H1 (cell line): ENCODE data around the gene DCLK1. TPM values are rescaled to one million over a fixed set of nuclear protein-coding genes. Genes with fewer than 3 reads are reported as not detected.
A peak's percentile ranks its signal among the peaks of the same experiment; 100 is the strongest.

Experiments used
- CTCF ChIA-PET: fragments of 300-600 bp; sonication (Branson Sonifier 250); formaldehyde crosslinking; loops from one replicate; lab custom pipeline; 2021; ENCODE audit not compliant: partially characterized antibody; lab: Charles Lee
- POLR2A ChIA-PET: fragments of 300-600 bp; sonication (Branson Sonifier 250); formaldehyde crosslinking; loops from one replicate; lab custom pipeline; 2021; ENCODE audit warnings: inconsistent platforms; ENCODE audit not compliant: partially characterized antibody; lab: Charles Lee
- DNase-seq, 2 experiments: peaks; one replicate each; pipeline versions ENCODE4 v3.0.0 to v3.0.0-alpha.2; 2010 to 2022; ENCODE audit warnings: low spot score in 2 of 2, low read depth in 1 of 2, mixed read lengths in 1 of 2
- FAIRE-seq: peaks from 2 replicates; lab custom pipeline; 2011; peaks lifted over from hg19 to GRCh38; lab: Jason Lieb, UNC
- H2AFZ ChIP-seq: 2 replicates; pipeline ENCODE4 v1.8.1; 2012; ENCODE audit warnings: low read length, inconsistent platforms
- H2AK5ac ChIP-seq: 2 replicates; pipeline ENCODE4 v1.6.1; 2013; ENCODE audit warnings: low read depth, low read length
- H2BK120ac ChIP-seq: replicated peaks from 2 replicates; pipeline ENCODE3; 2013; ENCODE audit warnings: low read depth, low read length, inconsistent platforms
- H2BK12ac ChIP-seq: 2 replicates; pipeline ENCODE4 v1.6.1; 2013; ENCODE audit warnings: low read depth, low read length
- H2BK15ac ChIP-seq: 2 replicates; pipeline ENCODE4 v1.6.1; 2013; ENCODE audit warnings: low read length
- H2BK20ac ChIP-seq: 2 replicates; pipeline ENCODE4 v1.6.1; 2013; ENCODE audit warnings: low read length
- H2BK5ac ChIP-seq: 2 replicates; pipeline ENCODE4 v1.6.1; 2013; ENCODE audit warnings: low read depth, low read length
- H3K14ac ChIP-seq: 2 replicates; pipeline ENCODE4 v1.6.1; 2013; ENCODE audit warnings: inconsistent platforms; ENCODE audit not compliant: insufficient read length
- H3K18ac ChIP-seq: 2 replicates; pipeline ENCODE4 v1.6.1; 2013; ENCODE audit warnings: low read length; ENCODE audit errors: extremely low read depth
- H3K23ac ChIP-seq: 2 replicates; pipeline ENCODE4 v1.6.1; 2013; ENCODE audit warnings: inconsistent platforms; ENCODE audit not compliant: insufficient read length
- H3K23me2 ChIP-seq: 2 replicates; pipeline ENCODE4 v1.6.1; 2013; ENCODE audit warnings: low read depth, low read length
- H3K27ac ChIP-seq: 2 replicates; pipeline ENCODE4 v1.6.1; 2011; ENCODE audit warnings: low read depth, low read length, inconsistent platforms
- H3K27me3 ChIP-seq, 4 experiments: replicated peaks in 1 of 4; 1 replicate in 1 of 4; 2 replicates in 3 of 4; pipeline versions ENCODE4 v1.6.1 to v1.8.1; 2011 to 2013; ENCODE audit warnings: low read length in 3 of 4, mild to moderate bottlenecking in 3 of 4, inconsistent platforms in 2 of 4, mixed read lengths in 2 of 4, moderate library complexity in 1 of 4; ENCODE audit not compliant: control insufficient read depth in 3 of 4, insufficient read depth in 3 of 4; ENCODE audit errors: extremely low read depth in 1 of 4
- H3K36me3 ChIP-seq, 4 experiments: 2 replicates each; pipeline versions ENCODE4 v1.6.1 to v1.8.1; 2011 to 2013; ENCODE audit warnings: mild to moderate bottlenecking in 4 of 4, low read length in 3 of 4, moderate library complexity in 2 of 4, control low read depth in 1 of 4, inconsistent platforms in 1 of 4; ENCODE audit not compliant: insufficient read depth in 4 of 4, control insufficient read depth in 2 of 4
- H3K4ac ChIP-seq: replicated peaks from 2 replicates; pipeline ENCODE3; 2013; ENCODE audit warnings: low read length, low read depth, mixed read lengths, inconsistent platforms; ENCODE audit not compliant: insufficient read length
- H3K4me1 ChIP-seq, 4 experiments: replicated peaks in 1 of 4; 1 replicate in 1 of 4; 2 replicates in 3 of 4; pipeline versions ENCODE4 v1.6.1 to v1.8.1; 2011 to 2013; ENCODE audit warnings: low read length in 3 of 4, inconsistent platforms in 2 of 4, mixed read lengths in 1 of 4; ENCODE audit not compliant: insufficient read depth in 4 of 4, control insufficient read depth in 3 of 4
- H3K4me2 ChIP-seq, 2 experiments: 2 replicates each; pipeline versions ENCODE4 v1.6.1 to v1.8.1; 2011 to 2013; ENCODE audit warnings: low read depth in 2 of 2, low read length in 2 of 2, control low read depth in 1 of 2, inconsistent platforms in 1 of 2, mild to moderate bottlenecking in 1 of 2; ENCODE audit not compliant: insufficient read depth in 1 of 2
- H3K4me3 ChIP-seq, 4 experiments: fragments of 200-600, 300-600 bp in 1 of 4; sonication (generic), shearing (Covaris generic), sonication (Bioruptor Twin) in 1 of 4; 2 replicates each; pipeline versions ENCODE4 v1.5.1 to v1.8.1; 2011 to 2016; ENCODE audit warnings: low read length in 4 of 4, low read depth in 3 of 4, control low read depth in 2 of 4, inconsistent platforms in 2 of 4, mild to moderate bottlenecking in 2 of 4, mixed read lengths in 1 of 4, moderate library complexity in 1 of 4; ENCODE audit not compliant: insufficient read depth in 2 of 4; ENCODE audit errors: extremely low read depth in 1 of 4
- H3K56ac ChIP-seq: replicated peaks from 2 replicates; pipeline ENCODE3; 2013; ENCODE audit warnings: low read depth, mild to moderate bottlenecking, mixed read lengths, low read length, inconsistent platforms; ENCODE audit not compliant: insufficient read length
- H3K79me1 ChIP-seq: 2 replicates; pipeline ENCODE4 v1.6.1; 2013; ENCODE audit warnings: low read depth, low read length, control low read depth
- H3K79me2 ChIP-seq, 2 experiments: 2 replicates each; pipeline versions ENCODE4 v1.6.1 to v1.8.1; 2012 to 2013; ENCODE audit warnings: low read length in 2 of 2, mild to moderate bottlenecking in 2 of 2, inconsistent platforms in 1 of 2; ENCODE audit not compliant: insufficient read depth in 2 of 2, control insufficient read depth in 1 of 2
- H3K9ac ChIP-seq, 4 experiments: replicated peaks in 1 of 4; 1 replicate in 1 of 4; 2 replicates in 3 of 4; pipeline versions ENCODE4 v1.6.1 to v1.8.1; 2011 to 2013; ENCODE audit warnings: low read depth in 3 of 4, low read length in 3 of 4, control low read depth in 2 of 4, mild to moderate bottlenecking in 2 of 4, moderate library complexity in 2 of 4, inconsistent platforms in 1 of 4; ENCODE audit errors: extremely low read depth in 1 of 4
- H3K9me3 ChIP-seq, 2 experiments: 2 replicates each; pipeline versions ENCODE4 v1.6.1 to v1.8.1; 2012 to 2013; ENCODE audit warnings: mild to moderate bottlenecking in 2 of 2, moderate library complexity in 2 of 2, control low read depth in 1 of 2, inconsistent platforms in 1 of 2, low read depth in 1 of 2, low read length in 1 of 2, mixed read lengths in 1 of 2; ENCODE audit not compliant: insufficient read depth in 2 of 2
- H4K20me1 ChIP-seq, 2 experiments: replicated peaks in 1 of 2; 2 replicates each; pipeline versions ENCODE3 to v1.8.1; 2011 to 2013; ENCODE audit warnings: inconsistent platforms in 2 of 2, low read length in 2 of 2, mild to moderate bottlenecking in 1 of 2; ENCODE audit not compliant: insufficient read depth in 2 of 2, control insufficient read depth in 1 of 2
- H4K5ac ChIP-seq: 2 replicates; pipeline ENCODE4 v1.6.1; 2013; ENCODE audit warnings: low read length, low read depth, mixed read lengths, inconsistent platforms; ENCODE audit not compliant: insufficient read length
- H4K8ac ChIP-seq: 2 replicates; pipeline ENCODE4 v1.8.0; 2013; ENCODE audit warnings: mild to moderate bottlenecking, moderate library complexity, low read length, inconsistent platforms; ENCODE audit not compliant: insufficient read depth; ENCODE audit errors: extremely low read depth
- H4K91ac ChIP-seq: replicated peaks from 2 replicates; pipeline ENCODE3; 2013; ENCODE audit warnings: low read length, mixed read lengths, inconsistent platforms; ENCODE audit not compliant: insufficient read length
- CHD1 ChIP-seq: IDR thresholded peaks from 2 replicates; pipeline ENCODE4 v1.6.1; 2012; ENCODE audit warnings: low read depth, low read length, improper control_type of control experiment
- KDM4A ChIP-seq: IDR thresholded peaks from one replicate; pipeline ENCODE4 v1.7.1; 2012; ENCODE audit warnings: low read depth, mild to moderate bottlenecking, moderate library complexity, low read length, inconsistent platforms; ENCODE audit not compliant: severe bottlenecking
- WGBS, 2 experiments: shearing (Covaris generic) in 1 of 2; methylation state at CpG; one replicate each; pipeline versions ENCODE4 v1.1.6 to v1.1.7; 2013 to 2015; ENCODE audit warnings: low lambda C conversion rate in 2 of 2, mixed read lengths in 2 of 2, inconsistent platforms in 1 of 2, low coverage in 1 of 2, missing lambda C conversion rate in 1 of 2; ENCODE audit not compliant: insufficient replicate concordance in 2 of 2, insufficient coverage in 1 of 2, insufficient read length in 1 of 2; ENCODE audit errors: extremely low coverage in 1 of 2, missing lambda C conversion rate in 1 of 2; 5-methylcytosine and 5-hydroxymethylcytosine counted together
- polyA plus RNA-seq, 7 experiments: library from polyadenylated mRNA; depleted of rRNA in 3 of 7; stranded (reverse) in 5 of 7; unstranded in 2 of 7; fragments of >200 nt in 5 of 7; fragments of 200-250 nt in 2 of 7; gene quantifications; 1 replicate in 5 of 7; 2 replicates in 1 of 7; 4 replicates in 1 of 7; pipeline versions ENCODE4 v1.2.1 to v1.2.3, GENCODE V29; 2011 to 2013; ENCODE audit warnings: missing spikeins in 2 of 7, mixed read lengths in 2 of 7
- total RNA-seq: library from RNA; stranded (reverse); fragmentation: NEBNext Ultra II Directional; extraction: Animal tissue kit (Norgen Biotek cat#: 25700); gene quantifications from 2 replicates; pipeline ENCODE4 v1.2.1, GENCODE V29; 2021

Gene DCLK1
- total and polyA plus RNA-seq, 2 of the 8 experiments (the other 6 are each of a cell fraction or from before 2014, with no cell fraction given), result 22.8 to 41.0 TPM

- Histone ChIP-seq H3K18ac (peak overlapping the region; percentile 72), H3K23ac (no peak overlapping the region), H3K79me1 (peaks cover 2% of the 10 kb centered on the region; the same call in 1 of the 2 replicates), H3K36me3 (peaks cover 2 to 14% (median 6%) of the 10 kb centered on the region in 4 experiments; a peak in 5 of 8 replicates), H2AFZ (no peak overlapping the region), H3K14ac (no peak overlapping the region), H3K23me2 (peaks cover 2% of the 10 kb centered on the region), H3K4ac (no peak overlapping the region), H4K5ac (peak overlapping the region; percentile 75), H3K4me2 (peak overlapping the region; percentile 63 to 86), H3K56ac (no peak overlapping the region), H3K4me3 (peak overlapping the region in 2 of 4 experiments; percentile 2 to 55; a peak in 2 of 8 replicates), H2BK12ac (peak overlapping the region; percentile 29; the same call in 1 of the 2 replicates), H3K9me3 (no peaks in the 10 kb centered on the region), H3K4me1 (peaks cover 15 to 44% (median 37%) of the 10 kb centered on the region in 4 experiments), H4K20me1 (no peaks in the 10 kb centered on the region), H2BK120ac (peak overlapping the region; percentile 85), H3K27ac (peak overlapping the region; percentile 72), H3K79me2 (peaks cover 0 to 35% of the 10 kb centered on the region in 2 experiments; a peak in 2 of 4 replicates), H3K27me3 (no peaks in the 10 kb centered on the region), H4K91ac (peak overlapping the region; percentile 49)
- FAIRE-seq, result peak; percentile 45
- CTCF ChIA-PET, result interaction anchor here (0.7 to 1.3 kb wide), 4 partner anchors 21 to 792 kb away, joined by 3 to 5 read pairs (median 3); no protein-coding TSS in a partner anchor
- no peak for DNase-seq
- WGBS, 2 experiments, result 53% methylated on average over 4 of the region's 4 CpGs; no CpG with 5 or more reads in 1 of the 2 experiments
- no peak for TF ChIP-seq CHD1
- no peak for TF ChIP-seq KDM4A
- TF ChIP-seq, all 59 proteins: peak for 0
- H2BK15ac ChIP-seq, result no peak overlapping the region
- H2AK5ac ChIP-seq, result peak overlapping the region; percentile 8; the same call in 1 of the 2 replicates
- POLR2A ChIA-PET, result interaction anchor here (0.6 to 1.2 kb wide), 4 partner anchors 14 to 490 kb away, joined by 3 read pairs; no protein-coding TSS in a partner anchor
- H3K9ac ChIP-seq, result peak overlapping the region in 1 of 4 experiments; percentile 12; a peak in 1 of 7 replicates
- H2BK5ac ChIP-seq, result peak overlapping the region; percentile 69; the same call in 1 of the 2 replicates
- H2BK20ac ChIP-seq, result peak overlapping the region; percentile 18; the same call in 1 of the 2 replicates
- H4K8ac ChIP-seq, result no peak overlapping the region
Observed at GRCh38 chr13:35856084-35856483, 275.1 kb downstream of the DCLK1 start.
